ENCODE data around the gene IQGAP2.

The IQGAP2 gene

DNA sequence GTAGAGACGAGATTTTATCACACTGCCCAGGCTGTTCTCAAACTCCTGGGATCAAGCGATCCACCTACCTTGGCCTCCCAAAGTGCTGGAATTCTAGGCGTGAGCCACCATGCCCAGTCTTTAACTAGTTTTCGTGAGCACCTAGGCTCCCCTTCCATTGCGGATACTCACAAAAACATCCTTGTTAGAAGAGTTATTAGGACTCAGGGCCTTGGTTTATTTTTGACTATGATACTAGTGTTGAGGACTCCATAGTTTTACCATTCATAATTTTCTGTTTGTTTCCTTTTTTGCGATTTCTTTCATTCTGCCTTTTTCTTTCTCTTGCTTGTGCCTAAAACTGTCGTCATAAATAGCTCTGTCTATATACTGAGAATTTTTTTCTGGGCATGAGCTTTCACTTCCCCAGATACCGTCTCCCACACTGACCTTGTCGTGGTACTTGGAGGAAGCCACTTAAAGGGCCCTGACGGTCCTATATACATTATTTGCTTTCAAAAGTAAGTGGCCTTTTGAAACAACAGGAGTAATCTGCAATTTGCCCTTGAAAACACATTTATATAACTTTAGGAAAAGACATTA lies 318.0 kb downstream of the IQGAP2 start:
- H3K4me3 ChIP-seq (ENCODE audit: low read depth, low read length), result no peak overlapping the region
- in situ Hi-C loops (cut with HindIII; ENCODE audit: low sequenced_read_pairs), result no loop called here
- TF ChIP-seq, protein P1, sequence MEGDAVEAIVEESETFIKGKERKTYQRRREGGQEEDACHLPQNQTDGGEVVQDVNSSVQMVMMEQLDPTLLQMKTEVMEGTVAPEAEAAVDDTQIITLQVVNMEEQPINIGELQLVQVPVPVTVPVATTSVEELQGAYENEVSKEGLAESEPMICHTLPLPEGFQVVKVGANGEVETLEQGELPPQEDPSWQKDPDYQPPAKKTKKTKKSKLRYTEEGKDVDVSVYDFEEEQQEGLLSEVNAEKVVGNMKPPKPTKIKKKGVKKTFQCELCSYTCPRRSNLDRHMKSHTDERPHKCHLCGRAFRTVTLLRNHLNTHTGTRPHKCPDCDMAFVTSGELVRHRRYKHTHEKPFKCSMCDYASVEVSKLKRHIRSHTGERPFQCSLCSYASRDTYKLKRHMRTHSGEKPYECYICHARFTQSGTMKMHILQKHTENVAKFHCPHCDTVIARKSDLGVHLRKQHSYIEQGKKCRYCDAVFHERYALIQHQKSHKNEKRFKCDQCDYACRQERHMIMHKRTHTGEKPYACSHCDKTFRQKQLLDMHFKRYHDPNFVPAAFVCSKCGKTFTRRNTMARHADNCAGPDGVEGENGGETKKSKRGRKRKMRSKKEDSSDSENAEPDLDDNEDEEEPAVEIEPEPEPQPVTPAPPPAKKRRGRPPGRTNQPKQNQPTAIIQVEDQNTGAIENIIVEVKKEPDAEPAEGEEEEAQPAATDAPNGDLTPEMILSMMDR (IDR thresholded peaks at IDR 0.05; ENCODE audit: low read depth, low read length, missing control alignments), result no peak
- DNase-seq (ENCODE audit: low read depth), result no peak

- in situ Hi-C loops (cut with HindIII; ENCODE audit: low sequenced_read_pairs), result no loop called here
- DNase-seq (ENCODE audit: low read depth), result no peak
- no peak overlapping the region for H3K4me3 ChIP-seq (ENCODE audit: low read depth, low read length)
- TF ChIP-seq, protein P1 (IDR thresholded peaks at IDR 0.05; ENCODE audit: low read depth, low read length, missing control alignments), result no peak
Observed at GRCh38 chr5:76723266-76723665, 320.2 kb downstream of the IQGAP2 start.

DNA sequence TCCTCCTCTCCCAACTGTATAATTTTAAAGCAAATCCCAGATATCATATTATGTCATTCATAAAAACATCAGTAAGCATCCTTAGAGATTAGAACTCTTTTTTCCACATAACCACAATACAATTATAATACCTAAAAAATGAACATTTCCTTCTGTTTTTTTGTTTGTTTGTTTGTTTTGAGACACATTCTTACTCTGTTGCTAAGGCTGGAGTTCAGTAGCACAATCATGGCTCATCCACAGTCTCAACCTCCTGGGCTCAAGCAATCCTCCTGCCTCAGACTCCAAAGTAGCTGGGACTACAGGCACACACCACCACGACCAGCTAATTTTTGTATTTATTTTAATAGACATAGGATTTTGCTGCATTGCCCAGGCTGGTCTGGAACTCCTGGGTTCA lies 320.8 kb downstream of the IQGAP2 start:
- no peak for DNase-seq (ENCODE audit: low read depth)
- in situ Hi-C loops (cut with HindIII; ENCODE audit: low sequenced_read_pairs), result no loop called here
- TF ChIP-seq, protein P1 (IDR thresholded peaks at IDR 0.05; ENCODE audit: low read depth, low read length, missing control alignments), result no peak
- H3K4me3 ChIP-seq (ENCODE audit: low read depth, low read length), result no peak overlapping the region

GRCh38 chr5:76724871-76725270 lies 321.8 kb downstream of the IQGAP2 start:
- in situ Hi-C loops (cut with HindIII; ENCODE audit: low sequenced_read_pairs), result no loop called here
- DNase-seq (ENCODE audit: low read depth), result peak; percentile 35
- no peak overlapping the region for H3K4me3 ChIP-seq (ENCODE audit: low read depth, low read length)
- TF ChIP-seq, protein P1 (IDR thresholded peaks at IDR 0.05; ENCODE audit: low read depth, low read length, missing control alignments), result no peak

DNA sequence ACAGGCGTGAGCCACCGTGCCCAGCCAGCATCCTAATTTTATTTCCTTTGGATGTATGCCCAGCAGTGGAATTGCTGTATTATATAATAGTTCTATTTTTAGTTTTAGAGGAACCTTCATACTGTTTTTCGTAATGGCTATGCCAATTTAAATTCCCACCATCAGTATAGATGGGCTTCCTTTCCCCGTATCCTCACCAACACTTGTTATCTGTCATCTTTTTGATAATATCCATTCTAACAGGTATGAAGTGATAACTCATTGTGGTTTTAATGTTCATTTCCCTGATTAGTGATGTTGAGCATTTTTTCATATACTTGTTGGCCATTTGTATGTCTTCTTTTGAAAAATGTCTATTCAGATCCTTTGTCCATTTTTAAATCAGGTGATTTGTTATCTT lies 325.9 kb downstream of the IQGAP2 start:
- in situ Hi-C loops (cut with HindIII; ENCODE audit: low sequenced_read_pairs), result no loop called here
- TF ChIP-seq, protein P1 (IDR thresholded peaks at IDR 0.05; ENCODE audit: low read depth, low read length, missing control alignments), result no peak
- H3K4me3 ChIP-seq (ENCODE audit: low read depth, low read length), result no peak overlapping the region
- DNase-seq (ENCODE audit: low read depth), result no peak

DNA sequence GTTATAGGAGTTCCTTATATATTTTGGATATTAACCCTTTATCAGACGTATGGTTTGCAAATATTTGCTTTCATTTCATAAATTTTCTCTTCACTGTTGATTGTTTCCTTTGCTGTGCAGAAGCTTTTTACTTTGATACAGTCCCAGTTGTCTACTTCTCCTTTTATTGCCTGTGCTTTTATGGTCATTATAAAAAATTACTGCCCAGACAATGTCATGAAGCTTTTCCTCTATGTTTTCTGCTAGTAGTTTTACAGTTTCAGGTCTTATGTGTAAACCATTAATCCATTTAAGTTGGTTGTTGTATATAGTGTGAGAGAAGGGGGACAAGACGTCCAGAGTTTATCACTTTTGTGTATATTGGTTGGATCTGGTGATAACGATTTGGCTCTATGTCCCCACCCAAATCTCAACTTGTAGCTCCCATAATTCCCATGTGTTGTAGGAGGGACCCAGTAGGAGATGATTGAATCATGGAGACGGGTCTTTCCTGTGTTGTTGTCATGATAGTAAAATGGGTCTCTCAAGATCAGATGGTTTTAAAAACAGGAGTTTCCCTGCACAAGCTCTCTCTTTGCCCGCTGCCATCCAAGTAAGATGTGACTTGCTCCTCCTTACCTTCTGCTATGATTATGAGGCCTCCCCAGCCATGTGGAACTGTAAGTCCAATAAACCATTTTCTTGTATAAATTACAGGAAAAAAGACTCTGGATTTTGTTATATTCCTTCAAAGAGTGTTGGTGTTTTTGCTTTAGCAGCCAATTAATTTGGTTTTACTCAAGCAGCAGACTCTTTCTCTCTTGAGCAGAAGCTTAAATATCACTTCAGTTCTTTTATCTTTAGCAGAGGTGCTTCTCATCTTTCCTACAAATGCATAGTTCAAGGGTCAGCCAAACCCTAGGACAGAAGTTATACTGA lies 326.5 kb downstream of the IQGAP2 start:
- in situ Hi-C loops (cut with HindIII; ENCODE audit: low sequenced_read_pairs), result no loop called here
- DNase-seq (ENCODE audit: low read depth), result no peak
- H3K4me3 ChIP-seq (ENCODE audit: low read depth, low read length), result no peak overlapping the region
- TF ChIP-seq, protein P1 (IDR thresholded peaks at IDR 0.05; ENCODE audit: low read depth, low read length, missing control alignments), result no peak

All from astrocyte of the cerebellum (primary cell).